H7 (cell line): ENCODE data around the gene CC2D1B. TPM values are rescaled to one million over a fixed set of nuclear protein-coding genes. Genes with fewer than 3 reads are reported as not detected.

Experiments
- DNase-seq: peaks from one replicate; pipeline ENCODE4 v3.0.0; 2012
- H3K27me3 ChIP-seq: 2 replicates; pipeline ENCODE4 v1.6.0; 2011; ENCODE audit warnings: mild to moderate bottlenecking, low read length; ENCODE audit not compliant: control insufficient read depth, insufficient read depth
- H3K36me3 ChIP-seq: replicated peaks from 2 replicates; pipeline ENCODE4 v1.5.1; 2011; ENCODE audit warnings: low read length; ENCODE audit not compliant: control insufficient read depth, insufficient read depth
- H3K4me3 ChIP-seq: 2 replicates; pipeline ENCODE4 v1.5.1; 2011; ENCODE audit warnings: low read depth, mild to moderate bottlenecking, control low read depth, low read length, moderate library complexity; ENCODE audit not compliant: insufficient read depth
- total RNA-seq: library from RNA; depleted of rRNA; stranded (reverse); fragments of >200 nt; shearing (Covaris generic); gene quantifications from 2 replicates; pipeline ENCODE4 v1.2.3, GENCODE V29; 2014

Gene CC2D1B
- total RNA-seq, 1 experiment from 2014 or later: 28.5 TPM

DNA sequence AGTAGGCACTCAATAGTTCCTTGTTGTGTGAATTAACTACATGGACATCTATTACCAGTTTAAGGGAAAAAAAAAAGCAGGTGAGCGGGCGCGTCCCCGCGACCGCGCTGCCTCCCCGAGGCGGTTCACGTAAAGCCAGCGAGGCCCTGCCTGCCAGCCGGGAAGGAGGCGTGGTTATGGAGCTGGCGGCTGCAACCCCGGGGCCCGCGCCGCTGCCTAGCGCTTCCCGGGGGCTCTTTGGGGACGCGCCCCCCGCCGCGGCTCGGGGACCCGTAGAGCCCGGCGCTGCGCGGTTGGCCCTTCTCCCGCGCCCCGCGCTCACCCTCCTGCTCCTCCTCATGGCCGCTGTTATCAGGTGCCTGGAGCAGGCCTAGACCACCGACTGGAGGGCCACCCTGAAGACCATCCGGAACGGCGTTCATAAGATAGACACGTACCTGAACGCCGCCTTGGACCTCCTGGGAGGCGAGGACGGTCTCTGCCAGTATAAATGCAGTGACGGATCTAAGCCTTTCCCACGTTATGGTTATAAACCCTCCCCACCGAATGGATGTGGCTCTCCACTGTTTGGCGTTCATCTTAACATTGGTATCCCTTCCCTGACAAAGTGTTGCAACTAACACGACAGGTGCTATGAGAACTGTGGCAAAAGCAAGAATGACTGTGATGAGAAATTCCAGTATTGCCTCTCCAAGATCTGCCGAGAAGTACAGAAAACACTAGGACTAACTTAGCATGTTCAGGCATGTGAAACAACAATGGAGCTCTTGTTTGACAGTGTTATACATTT is 2.6 kb upstream of the CC2D1B start:
- Histone ChIP-seq H3K36me3 (peaks cover 10% of the 10 kb centered on the region), H3K4me3 (peak overlapping the region; percentile 61), H3K27me3 (no peaks in the 10 kb centered on the region; the same call in 1 of the 2 replicates)
- peak; percentile 92 for DNase-seq

DNA sequence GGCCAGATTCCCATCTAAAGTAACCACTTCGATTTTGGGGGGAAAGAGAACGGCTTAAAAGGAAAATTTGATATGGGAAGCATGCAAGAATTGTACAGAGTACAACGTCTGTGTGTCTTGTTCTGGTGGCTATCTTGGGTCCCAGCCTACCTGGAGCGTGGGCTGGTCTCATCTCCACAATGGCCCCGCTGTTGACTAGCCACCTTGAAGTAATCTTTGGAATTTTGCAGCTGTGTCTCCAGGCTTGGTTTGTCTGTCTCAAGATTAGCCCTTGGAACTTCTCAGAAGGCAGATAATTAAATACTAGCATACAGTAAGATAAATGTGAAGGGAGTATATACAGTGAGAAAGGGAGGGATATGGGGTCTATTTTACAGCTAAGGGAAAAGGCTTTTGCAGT is 1.3 kb upstream of the CC2D1B start:
- H3K27me3 ChIP-seq: no peaks in the 10 kb centered on the region; the same call in 1 of the 2 replicates
- H3K36me3 ChIP-seq: peaks cover 5% of the 10 kb centered on the region
- no peak for DNase-seq
- H3K4me3 ChIP-seq: no peak overlapping the region

DNA sequence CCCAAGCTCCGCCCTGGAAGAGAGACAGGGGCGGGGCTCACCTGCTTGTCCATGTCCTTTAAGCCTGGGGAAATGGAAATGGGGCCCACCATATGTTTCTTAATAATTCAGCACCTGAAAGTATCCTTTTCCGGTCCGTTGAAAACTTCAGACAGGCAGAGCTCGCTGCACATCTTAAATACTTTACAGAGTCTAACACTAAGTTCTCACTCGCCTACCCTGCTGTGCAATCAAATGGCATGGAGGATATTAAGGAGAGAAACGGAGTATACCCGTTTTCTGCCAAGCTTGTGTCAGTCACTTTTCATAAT is 467 bp upstream of the CC2D1B start:
- Histone ChIP-seq H3K4me3 (peak overlapping the region; percentile 99), H3K36me3 (peaks cover 11% of the 10 kb centered on the region), H3K27me3 (no peaks in the 10 kb centered on the region; the same call in 1 of the 2 replicates)
- DNase-seq: no peak

DNA sequence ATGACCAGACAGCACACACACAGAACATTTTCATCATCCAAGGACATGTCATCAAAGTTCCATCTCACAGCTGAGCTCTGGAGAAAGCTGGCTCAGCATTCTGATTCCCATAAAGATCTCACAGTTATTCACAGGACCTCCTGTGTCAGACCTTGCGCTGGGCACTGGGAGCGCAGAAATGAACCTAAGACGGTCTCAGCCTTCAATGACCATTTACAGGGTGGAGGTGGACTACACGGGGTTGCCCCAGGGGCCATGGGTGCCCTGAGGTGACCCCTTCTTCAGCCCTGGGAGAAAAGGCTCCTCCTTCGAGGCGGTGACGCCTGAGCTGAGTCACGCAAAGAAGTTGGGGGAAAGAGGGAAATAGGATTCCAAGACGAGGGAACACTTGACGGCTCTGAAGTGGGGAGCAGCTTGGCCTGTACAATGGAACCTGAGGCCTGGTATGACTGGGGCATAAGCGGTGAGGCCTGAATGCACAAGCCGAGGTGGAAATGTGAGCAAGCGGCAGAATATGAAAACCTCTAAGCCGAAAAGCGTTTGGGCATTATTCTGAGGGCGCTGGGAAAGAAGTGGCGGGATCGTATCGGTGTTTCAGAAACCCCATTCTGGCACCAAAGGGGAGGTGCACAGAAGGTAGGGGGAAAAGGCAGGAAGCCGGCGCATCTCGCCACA is 797 bp downstream of the CC2D1B start:
- Histone ChIP-seq H3K27me3 (no peaks in the 10 kb centered on the region; the same call in 1 of the 2 replicates), H3K4me3 (peak overlapping the region; percentile 99), H3K36me3 (peaks cover 18% of the 10 kb centered on the region)
- DNase-seq: peak; percentile 72

DNA sequence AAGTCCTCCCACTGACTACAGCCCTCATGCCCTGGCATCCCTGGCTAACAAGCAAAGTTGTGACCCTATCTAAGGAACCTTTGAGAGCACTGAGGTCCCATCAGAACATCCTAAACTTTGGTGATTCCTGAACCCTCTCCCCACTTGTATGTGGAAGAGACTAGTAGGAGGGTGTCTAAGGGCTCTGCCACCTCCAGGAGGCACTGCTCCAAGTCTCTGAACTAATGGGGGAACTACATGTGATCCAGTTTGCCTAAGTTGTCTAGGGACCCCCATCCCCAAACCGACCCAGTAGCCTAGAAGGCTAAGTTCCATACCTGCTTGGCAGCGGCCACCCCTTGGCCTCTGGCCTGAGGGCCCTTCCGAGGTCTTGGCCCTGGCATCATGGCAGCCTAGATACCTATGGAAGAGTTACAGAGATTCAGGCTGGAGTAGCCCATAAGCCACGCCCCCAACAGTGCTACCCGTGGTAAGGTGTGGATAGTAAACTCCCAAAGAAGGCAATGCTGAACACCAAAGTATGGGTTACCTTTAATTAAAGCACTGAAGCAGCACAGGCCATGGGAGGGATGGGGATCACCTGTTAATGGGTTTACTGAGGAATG is 1.7 kb downstream of the CC2D1B start:
- Histone ChIP-seq H3K36me3 (peaks cover 26% of the 10 kb centered on the region), H3K27me3 (no peaks in the 10 kb centered on the region; the same call in 1 of the 2 replicates), H3K4me3 (no peak overlapping the region)
- peak; percentile 59 for DNase-seq

DNA sequence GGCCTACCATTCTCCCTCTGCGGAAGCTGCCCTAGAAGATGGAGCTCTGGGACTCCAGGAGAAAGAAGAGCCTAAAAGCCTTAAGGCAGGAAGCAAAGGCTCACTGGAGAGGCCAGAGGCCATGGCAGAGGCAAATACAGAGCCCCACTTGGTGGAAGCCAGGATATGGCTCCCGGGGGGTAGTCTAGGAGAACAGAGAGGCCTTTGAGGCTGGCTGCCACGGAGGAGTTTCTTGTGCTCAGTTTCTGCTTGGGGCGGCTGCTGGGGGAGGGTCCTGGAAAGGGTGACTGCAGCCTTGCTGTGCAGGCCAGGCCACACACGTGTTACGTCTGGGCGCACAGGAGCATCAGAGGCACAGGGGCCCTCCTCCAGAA is 5.4 kb downstream of the CC2D1B start:
- Histone ChIP-seq H3K36me3 (peaks cover 55% of the 10 kb centered on the region), H3K27me3 (no peaks in the 10 kb centered on the region), H3K4me3 (no peak overlapping the region)
- DNase-seq: no peak

DNA sequence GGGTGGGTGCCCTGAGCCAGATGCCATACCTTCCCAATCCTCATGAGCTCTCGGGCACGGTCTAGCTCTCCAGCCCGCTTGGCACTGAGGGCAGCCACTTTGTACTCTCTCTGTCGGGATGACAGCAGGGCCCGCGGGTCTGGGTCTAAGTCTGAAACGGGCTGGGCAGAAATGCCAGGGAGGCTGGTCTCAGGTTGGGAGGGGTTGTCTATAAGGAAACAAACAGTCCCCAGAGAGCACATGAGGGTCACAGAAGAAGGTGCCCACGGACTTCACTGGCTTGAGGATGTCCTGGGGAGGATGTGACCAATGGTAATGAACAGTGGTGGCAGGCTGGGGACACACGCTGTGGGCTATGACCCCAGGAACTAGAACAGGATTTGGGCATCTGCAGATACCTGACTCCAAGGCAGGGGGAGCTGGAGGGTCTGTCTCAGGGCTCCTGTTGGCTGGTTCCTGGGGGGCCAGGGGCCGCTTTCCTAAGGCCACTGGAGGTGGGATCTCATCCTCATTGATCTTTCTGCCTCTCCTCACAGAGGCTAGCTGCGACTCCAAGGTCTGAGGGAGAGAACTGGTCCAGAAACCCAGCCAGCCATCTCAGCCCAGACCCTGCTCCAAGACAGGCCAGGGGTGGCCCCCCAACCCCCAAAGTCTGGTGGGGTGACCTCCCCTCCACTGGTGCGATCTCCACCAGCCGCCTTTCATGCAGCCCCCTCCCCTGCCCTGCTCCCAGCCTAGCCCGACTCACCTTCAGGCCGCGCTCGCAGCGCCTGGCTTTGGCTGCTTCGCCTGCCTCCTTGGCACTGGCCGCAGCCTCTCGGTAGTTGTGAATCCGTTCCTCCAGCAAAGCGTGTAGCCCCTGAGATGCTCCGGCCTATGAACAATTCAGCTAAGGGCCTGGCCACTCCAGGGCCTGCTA is 6.1 kb downstream of the CC2D1B start:
- Histone ChIP-seq H3K27me3 (no peaks in the 10 kb centered on the region), H3K36me3 (peaks cover 61% of the 10 kb centered on the region), H3K4me3 (no peak overlapping the region)
- DNase-seq: peak; percentile 68

DNA sequence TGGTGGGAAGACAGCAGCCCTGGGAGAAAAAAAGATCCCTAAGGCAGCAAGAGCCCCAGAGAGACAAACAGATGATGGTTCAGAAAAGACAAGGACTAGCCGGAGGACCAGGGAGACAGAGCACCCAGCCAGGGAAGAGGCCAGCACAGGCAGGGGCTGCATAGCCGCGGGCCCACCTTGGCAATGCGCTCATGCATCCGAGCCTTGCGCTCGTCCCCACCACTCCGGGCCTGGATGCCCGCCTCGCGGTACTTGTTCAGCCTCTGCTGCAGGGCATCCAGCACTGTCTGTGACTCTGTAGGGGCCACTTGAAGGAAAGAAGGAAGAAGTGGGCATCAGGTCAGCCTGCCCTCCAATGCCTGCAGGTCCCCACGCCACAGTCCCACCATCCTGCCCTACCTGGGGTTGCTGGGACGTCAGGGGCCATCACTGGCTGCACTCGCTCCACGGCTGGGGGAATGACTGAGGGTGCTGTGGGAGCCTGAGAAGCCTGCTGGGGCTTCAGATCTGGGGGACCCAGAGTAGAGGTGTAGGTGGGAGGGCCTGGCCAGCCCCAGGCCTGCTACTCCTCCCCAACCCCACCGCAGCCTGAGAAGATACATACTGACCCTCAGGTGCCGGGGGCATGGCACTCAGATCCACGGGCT is 7.0 kb downstream of the CC2D1B start:
- Histone ChIP-seq H3K36me3 (peaks cover 67% of the 10 kb centered on the region), H3K4me3 (no peak overlapping the region)

DNA sequence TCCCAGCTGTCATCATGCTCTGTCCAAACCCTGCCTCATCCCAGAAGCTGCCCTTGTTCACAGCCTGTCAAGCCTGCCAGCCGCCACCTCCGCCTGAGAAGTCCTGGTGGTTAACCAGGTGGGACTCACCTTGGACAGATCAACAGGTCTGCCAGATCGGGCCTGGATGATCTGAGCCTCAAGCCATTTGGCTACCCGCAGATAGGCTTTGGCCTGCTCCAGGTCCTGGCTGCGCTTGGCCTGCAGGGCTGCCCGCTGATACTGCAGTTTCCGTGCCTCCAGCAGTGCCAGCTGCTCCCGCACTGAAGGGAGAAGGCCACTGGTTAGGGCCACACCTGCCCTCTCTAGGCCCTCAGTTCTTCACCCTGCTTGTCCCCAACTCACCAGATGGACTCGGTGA is 8.6 kb downstream of the CC2D1B start:
- Histone ChIP-seq H3K27me3 (no peaks in the 10 kb centered on the region), H3K4me3 (no peak overlapping the region), H3K36me3 (peaks cover 75% of the 10 kb centered on the region)
- no peak for DNase-seq

More for the DNA sequence above, 7.0 kb downstream of the CC2D1B start:
- DNase-seq: peak; percentile 26
- H3K27me3 ChIP-seq: no peaks in the 10 kb centered on the region

DNA sequence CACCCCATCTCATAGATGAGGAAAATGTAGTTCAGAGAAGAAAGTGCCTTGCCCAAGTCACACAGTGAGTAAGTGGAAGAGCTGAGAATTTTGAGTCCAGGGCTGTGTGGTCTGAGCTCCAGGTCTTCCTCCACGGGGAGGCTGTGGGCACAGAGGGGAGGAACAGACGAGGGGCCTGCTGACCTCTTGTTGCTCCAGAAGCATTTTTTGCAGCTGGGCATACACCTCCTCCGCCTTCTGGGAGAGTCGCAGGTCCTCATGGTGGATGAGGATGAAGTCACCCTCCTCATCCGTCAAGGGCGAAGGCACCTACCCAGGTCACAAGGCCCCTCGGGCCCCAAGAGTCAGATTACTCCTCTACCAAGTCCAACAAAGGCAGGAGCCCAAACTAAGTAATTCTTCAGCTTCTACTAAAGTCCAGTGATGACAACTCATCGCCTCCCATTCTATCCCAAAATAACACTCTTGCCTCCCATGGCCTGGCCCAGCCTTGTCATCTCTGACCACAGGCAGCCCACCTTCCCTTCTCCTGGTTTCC is 9.1 kb downstream of the CC2D1B start:
- Histone ChIP-seq H3K36me3 (peaks cover 71% of the 10 kb centered on the region), H3K4me3 (no peak overlapping the region), H3K27me3 (no peaks in the 10 kb centered on the region)
- DNase-seq: peak; percentile 17

DNA sequence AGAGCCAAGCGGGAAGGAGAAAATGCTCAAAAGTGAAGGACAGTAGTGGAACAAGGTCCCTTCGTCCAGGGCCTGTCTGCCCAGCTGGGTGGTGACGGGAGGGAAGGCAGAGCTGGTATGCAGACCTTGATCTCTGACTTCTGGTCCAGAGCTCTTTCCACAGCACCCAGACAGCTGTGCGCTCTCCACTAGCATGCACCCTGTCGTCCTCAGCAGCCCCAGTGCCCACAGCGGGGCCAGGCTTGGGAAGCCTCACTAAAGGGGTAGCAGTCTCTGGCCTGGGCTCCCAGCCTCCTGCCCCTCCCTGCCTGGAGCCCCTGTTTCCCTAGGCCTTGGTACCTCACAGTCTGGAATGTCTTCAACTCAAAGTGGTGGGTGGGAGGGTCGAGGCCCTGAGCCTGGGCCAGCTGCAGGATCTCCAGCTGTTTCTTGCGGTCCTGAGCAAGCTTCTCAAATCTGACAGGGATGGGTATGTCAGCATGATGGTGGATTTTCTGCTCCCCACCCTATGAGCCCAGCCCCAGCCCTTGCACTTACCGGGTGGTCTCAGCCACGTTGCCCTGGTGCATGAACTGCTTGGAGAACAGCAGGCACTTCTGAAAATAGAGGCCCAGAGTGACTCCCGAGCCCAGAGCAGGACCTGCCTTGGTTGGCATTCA is 10.0 kb downstream of the CC2D1B start:
- Histone ChIP-seq H3K36me3 (peaks cover 65% of the 10 kb centered on the region), H3K27me3 (no peaks in the 10 kb centered on the region), H3K4me3 (no peak overlapping the region)
- DNase-seq: peak; percentile 19

DNA sequence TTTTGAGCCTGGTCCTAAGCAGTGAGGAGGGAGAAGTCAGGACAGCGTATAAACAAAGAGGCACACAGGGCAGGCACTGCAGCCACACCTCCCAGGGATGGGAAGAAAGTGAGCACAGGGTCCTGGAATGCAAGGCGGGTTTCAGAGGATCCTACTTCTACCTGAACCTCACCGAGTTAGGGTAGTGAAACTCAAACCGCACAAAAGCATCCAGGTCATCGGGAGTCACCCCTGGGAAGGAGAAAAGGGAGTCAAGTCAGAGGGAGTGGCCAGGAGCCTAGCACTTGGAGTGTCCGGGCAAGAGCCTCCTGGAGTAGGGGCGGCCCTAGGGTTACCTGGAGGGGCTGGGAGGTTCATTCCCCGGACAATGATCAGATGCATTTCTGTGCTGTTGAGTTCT is 10.6 kb downstream of the CC2D1B start:
- Histone ChIP-seq H3K27me3 (no peaks in the 10 kb centered on the region), H3K4me3 (no peak overlapping the region), H3K36me3 (peaks cover 62% of the 10 kb centered on the region)
- peak; percentile 17 for DNase-seq

DNA sequence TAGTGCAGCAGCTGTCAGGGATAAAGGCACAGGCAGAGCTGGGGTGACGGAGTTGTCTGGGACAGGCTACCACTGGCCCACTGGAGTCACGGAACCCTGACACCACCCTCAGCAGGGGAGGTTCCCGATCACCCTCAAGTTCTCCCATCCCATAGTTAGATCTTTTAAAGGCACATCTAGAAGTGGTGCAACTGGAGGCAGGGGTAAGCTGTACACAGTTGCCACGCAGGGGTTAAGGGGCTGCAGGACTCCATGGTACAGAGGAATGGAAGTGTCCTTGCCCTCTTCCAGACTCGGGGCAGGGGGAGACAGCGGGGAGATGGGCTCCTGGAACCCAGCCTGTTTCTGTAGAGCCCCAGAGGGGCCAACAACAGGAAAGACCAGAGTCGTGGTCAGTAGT is 13.3 kb downstream of the CC2D1B start:
- no peak for DNase-seq
- H3K27me3 ChIP-seq: no peaks in the 10 kb centered on the region
- peaks cover 41% of the 10 kb centered on the region for H3K36me3 ChIP-seq
- no peak overlapping the region for H3K4me3 ChIP-seq
